Activated B cell treated with CpG ODN at 0.5 μM for 24 hours (primary cell): Measurements from ENCODE around the gene APOBEC4. TPM values are rescaled to one million over a fixed set of nuclear protein-coding genes. Genes with fewer than 3 reads are reported as not detected.

ENCODE experiments used
- ATAC-seq: fragments of 200-7000 bp; cut with Tn5 transposase; one replicate; pipeline ENCODE4 v1.10.0; 2021; ENCODE audit warnings: low read depth, mild to moderate bottlenecking, moderate library complexity
- CTCF ChIA-PET: fragments of 350-600 bp; sonication (Branson Sonifier 250); formaldehyde crosslinking; loops from one replicate; lab custom pipeline; 2021; ENCODE audit warnings: antibody characterized with exemption; lab: Charles Lee
- POLR2A ChIA-PET: fragments of 350-600 bp; sonication (Branson Sonifier 250); formaldehyde crosslinking; loops from one replicate; lab custom pipeline; 2021; ENCODE audit warnings: antibody characterized with exemption; lab: Charles Lee
- DNase-seq: peaks from one replicate; pipeline ENCODE4 v3.0.0; 2022
- H3K27ac Mint-ChIP-seq: one replicate; pipeline ENCODE4 v1.8.0; 2020; ENCODE audit warnings: mixed read lengths
- H3K27me3 Mint-ChIP-seq: one replicate; pipeline ENCODE4 v1.8.0; 2021; ENCODE audit warnings: mixed read lengths
- H3K36me3 Mint-ChIP-seq: one replicate; pipeline ENCODE4 v1.8.0; 2021; ENCODE audit warnings: low read depth, mixed read lengths
- H3K4me1 Mint-ChIP-seq: one replicate; pipeline ENCODE4 v1.8.0; 2021; ENCODE audit warnings: mixed read lengths
- H3K4me3 Mint-ChIP-seq: one replicate; pipeline ENCODE4 v1.8.0; 2020; ENCODE audit warnings: mild to moderate bottlenecking, mixed read lengths
- H3K9me3 Mint-ChIP-seq: one replicate; pipeline ENCODE4 v1.8.0; 2020; ENCODE audit warnings: mixed read lengths
- CTCF ChIP-seq: fragments of 200-600 bp; IDR thresholded peaks from one replicate; pipeline ENCODE4 v1.8.0; 2022; ENCODE audit warnings: antibody characterized with exemption, mild to moderate bottlenecking
- intact Hi-C: fragments of 100-400 bp; cut with micrococcal nuclease; formaldehyde crosslinking; loops from one replicate; pipeline ENCODE4 v1.15.1; 2024
- total RNA-seq: library from RNA; stranded (reverse); gene quantifications from 2 replicates; pipeline ENCODE4 v1.2.3, GENCODE V29; 2022

Gene APOBEC4
- total RNA-seq, 1 donor from 2014 or later: not detected

- H3K4me1 Mint-ChIP-seq: no peaks in the 10 kb centered on the region
- ATAC-seq (no peak), DNase-seq (no peak)
- H3K9me3 Mint-ChIP-seq: peaks cover 9% of the 10 kb centered on the region
- no peaks in the 10 kb centered on the region for H3K36me3 Mint-ChIP-seq
- no peak for TF ChIP-seq CTCF
- peaks cover 28% of the 10 kb centered on the region for H3K27me3 Mint-ChIP-seq
- H3K27ac Mint-ChIP-seq: no peak overlapping the region
- no peak overlapping the region for H3K4me3 Mint-ChIP-seq
- intact Hi-C loops: no loop called here
- ChIA-PET CTCF (interaction anchor here (1.0 to 2.9 kb wide), 3 partner anchors 9 to 20 kb away, joined by 4 to 12 read pairs (median 5); no protein-coding TSS in a partner anchor), POLR2A (no interaction called here)
These were observed 22.3 kb upstream of the APOBEC4 start for GRCh38 chr1:183675381-183675780.

DNA sequence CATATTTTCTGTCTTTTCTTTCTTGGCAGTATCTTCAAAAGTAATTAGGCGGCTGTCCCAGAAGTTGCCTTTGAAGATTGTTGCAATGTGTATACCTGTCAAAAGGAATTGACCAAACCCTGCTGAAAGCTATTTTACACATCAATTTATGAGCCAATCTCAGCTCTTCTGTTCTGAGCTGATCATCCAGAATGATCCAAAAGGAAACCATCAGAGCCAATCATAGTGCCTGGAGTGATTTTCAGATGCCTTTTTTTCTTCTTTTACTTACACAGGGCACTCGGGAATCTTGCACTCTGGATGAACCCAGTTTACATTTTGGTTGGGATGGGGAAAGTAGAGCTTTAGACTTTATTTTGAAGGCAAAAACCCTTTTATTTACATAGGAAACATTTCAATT is 21.8 kb upstream of the APOBEC4 start:
- no peak overlapping the region for H3K27ac Mint-ChIP-seq
- ChIA-PET POLR2A (no interaction called here), CTCF (interaction anchor here (0.9 to 2.9 kb wide), 3 partner anchors 10 to 41 kb away, joined by 3 to 12 read pairs (median 4); no protein-coding TSS in a partner anchor)
- H3K4me1 Mint-ChIP-seq: no peaks in the 10 kb centered on the region
- H3K4me3 Mint-ChIP-seq: no peak overlapping the region
- H3K27me3 Mint-ChIP-seq: peaks cover 26% of the 10 kb centered on the region
- intact Hi-C loops: no loop called here
- no peak for ATAC-seq
- DNase-seq: no peak
- H3K9me3 Mint-ChIP-seq: peaks cover 9% of the 10 kb centered on the region
- H3K36me3 Mint-ChIP-seq: no peaks in the 10 kb centered on the region
- TF ChIP-seq CTCF: no peak

- intact Hi-C loops: no loop called here
- no peak for ATAC-seq
- no peak for TF ChIP-seq CTCF
- H3K27me3 Mint-ChIP-seq: peaks cover 25% of the 10 kb centered on the region
- peaks cover 9% of the 10 kb centered on the region for H3K9me3 Mint-ChIP-seq
- no peak overlapping the region for H3K4me3 Mint-ChIP-seq
- POLR2A ChIA-PET: no interaction called here
- H3K27ac Mint-ChIP-seq: no peak overlapping the region
- no peak for DNase-seq
- CTCF ChIA-PET: interaction anchor here (0.9 to 2.9 kb wide), 3 partner anchors 10 to 40 kb away, joined by 3 to 12 read pairs (median 4); no protein-coding TSS in a partner anchor
- no peaks in the 10 kb centered on the region for H3K36me3 Mint-ChIP-seq
- H3K4me1 Mint-ChIP-seq: no peaks in the 10 kb centered on the region
These were observed 21.2 kb upstream of the APOBEC4 start for GRCh38 chr1:183674339-183674738.

- Mint-ChIP-seq H3K27ac (no peak overlapping the region), H3K4me3 (no peak overlapping the region), H3K27me3 (peaks cover 27% of the 10 kb centered on the region), H3K4me1 (no peaks in the 10 kb centered on the region), H3K36me3 (no peaks in the 10 kb centered on the region), H3K9me3 (peaks cover 9% of the 10 kb centered on the region)
- no peak for TF ChIP-seq CTCF
- DNase-seq: no peak
- intact Hi-C loops: no loop called here
- POLR2A ChIA-PET: no interaction called here
- ATAC-seq: no peak
- CTCF ChIA-PET: interaction anchor here (0.6 to 2.9 kb wide), 3 partner anchors 11 to 40 kb away, joined by 3 to 12 read pairs (median 4); no protein-coding TSS in a partner anchor
These were observed 20.6 kb upstream of the APOBEC4 start for GRCh38 chr1:183673605-183674323.

GRCh38 chr1:183670169-183670568 is 17.1 kb upstream of the APOBEC4 start:
- H3K4me1 Mint-ChIP-seq: no peaks in the 10 kb centered on the region
- intact Hi-C loops: no loop called here
- H3K27me3 Mint-ChIP-seq: peaks cover 19% of the 10 kb centered on the region
- ChIA-PET POLR2A (no interaction called here), CTCF (interaction anchor here (1.0 kb wide), 1 partner anchor 246 kb away, joined by 3 read pairs; no protein-coding TSS in a partner anchor)
- no peak for TF ChIP-seq CTCF
- peaks cover 9% of the 10 kb centered on the region for H3K9me3 Mint-ChIP-seq
- DNase-seq (no peak), ATAC-seq (no peak)
- H3K4me3 Mint-ChIP-seq: no peak overlapping the region
- H3K27ac Mint-ChIP-seq: no peak overlapping the region
- no peaks in the 10 kb centered on the region for H3K36me3 Mint-ChIP-seq
